ENCODE results near the gene ZNF783.
"Not testable (repeated sequence)": the region's sequence is repeated elsewhere in the genome, so short reads cannot be mapped to it uniquely, and the experiment has no call there.

The ZNF783 gene

GRCh38 chr7:149330914-149331567, 69.0 kb downstream of the ZNF783 start:
- DNase-seq (ENCODE audit: low read depth in 3 of 3) = no peak

DNA sequence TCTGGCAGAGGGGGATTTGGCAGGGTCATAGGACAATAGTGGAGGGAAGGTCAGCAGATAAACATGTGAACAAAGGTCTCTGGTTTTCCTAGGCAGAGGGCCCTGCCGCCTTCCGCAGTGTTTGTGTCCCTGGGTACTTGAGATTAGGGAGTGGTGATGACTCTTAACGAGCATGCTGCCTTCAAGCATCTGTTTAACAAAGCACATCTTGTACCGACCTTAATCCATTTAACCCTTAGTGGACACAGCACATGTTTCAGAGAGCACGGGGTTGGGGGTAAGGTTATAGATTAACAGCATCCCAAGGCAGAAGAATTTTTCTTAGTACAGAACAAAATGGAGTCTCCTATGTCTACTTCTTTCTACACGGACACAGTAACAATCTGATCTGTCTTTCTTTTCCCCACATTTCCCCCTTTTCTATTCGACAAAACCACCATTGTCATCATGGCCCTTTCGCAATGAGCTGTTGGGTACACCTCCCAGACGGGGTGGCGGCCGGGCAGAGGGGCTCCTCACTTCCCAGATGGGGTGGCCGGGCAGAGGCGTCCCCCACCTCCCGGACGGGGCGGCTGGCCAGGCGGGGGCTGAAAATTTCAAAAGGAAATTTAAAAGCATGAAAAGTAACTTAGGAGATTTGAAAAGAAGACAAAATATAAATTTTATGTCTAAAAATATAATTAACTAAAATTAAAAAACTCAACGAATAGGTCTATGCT, 70.8 kb downstream of the ZNF783 start:
- not testable (repeated sequence) for DNase-seq (ENCODE audit: low read depth in 3 of 3)

DNA sequence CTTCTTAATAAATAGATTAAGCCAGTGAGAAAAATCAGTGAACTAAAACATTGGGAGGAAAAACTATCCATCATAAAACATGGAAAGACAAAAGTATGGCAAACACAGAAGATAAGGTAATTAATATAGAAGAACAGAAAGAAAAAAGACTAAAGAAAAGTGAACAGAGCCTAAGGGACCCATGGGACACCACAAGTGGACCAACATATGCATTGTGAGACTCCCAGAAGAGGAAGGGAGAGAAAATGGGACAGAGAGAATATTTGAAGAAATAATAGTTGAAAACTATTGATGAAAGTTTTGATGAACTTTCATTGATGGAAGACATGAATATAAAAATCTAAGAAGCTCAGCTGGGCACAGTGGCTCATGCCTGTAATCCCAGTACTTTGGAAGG, 71.3 kb downstream of the ZNF783 start:
- DNase-seq (ENCODE audit: low read depth in 3 of 3) = no peak

- DNase-seq (ENCODE audit: low read depth in 3 of 3) = no peak
Measured at GRCh38 chr7:149334219-149334618, 72.2 kb downstream of the ZNF783 start.

Data from stimulated activated CD4-positive, alpha-beta T cell treated with anti-CD3 and anti-CD28 coated beads, TNF-alpha, amount 100 ng/mL, for 4 hours (primary cell).